RWPE2 (cell line): ENCODE measurements around the gene KRT80.

Experiments used
- ATAC-seq: fragments of 200-7000 bp; cut with Tn5 transposase; 3 replicates; pipeline ENCODE4 v1.9.1; 2021; ENCODE audit warnings: low read depth
- DNase-seq: peaks from one replicate; pipeline ENCODE4 v3.0.0-alpha.2; 2020; ENCODE audit warnings: low spot score
- H3K27ac ChIP-seq: fragments of 450-650 bp; 2 replicates; pipeline ENCODE4 v1.5.1; 2017; ENCODE audit warnings: mild to moderate bottlenecking; ENCODE audit not compliant: poor library complexity, severe bottlenecking
- H3K27me3 ChIP-seq: fragments of 250-450 bp; sonication (Bioruptor Pico); 2 replicates; pipeline ENCODE4 v1.5.1; 2021; ENCODE audit warnings: mild to moderate bottlenecking, moderate library complexity; ENCODE audit not compliant: insufficient read depth, poor library complexity, severe bottlenecking
- H3K36me3 ChIP-seq: fragments of 250-450 bp; sonication (Bioruptor Pico); 2 replicates; pipeline ENCODE4 v1.5.1; 2020; ENCODE audit warnings: low read depth, mild to moderate bottlenecking, moderate library complexity
- H3K4me1 ChIP-seq: fragments of 250-450 bp; sonication (Bioruptor Pico); 2 replicates; pipeline ENCODE4 v1.5.1; 2021; ENCODE audit warnings: mild to moderate bottlenecking, moderate library complexity; ENCODE audit not compliant: insufficient read depth, poor library complexity, severe bottlenecking
- H3K4me3 ChIP-seq: fragments of 250-450 bp; sonication (Bioruptor Pico); 2 replicates; pipeline ENCODE4 v1.5.1; 2021; ENCODE audit warnings: mild to moderate bottlenecking, moderate library complexity; ENCODE audit not compliant: severe bottlenecking
- H3K9me3 ChIP-seq: fragments of 250-450 bp; sonication (Bioruptor Pico); 2 replicates; pipeline ENCODE4 v1.5.1; 2021; ENCODE audit warnings: mild to moderate bottlenecking, moderate library complexity; ENCODE audit not compliant: severe bottlenecking
- CTCF ChIP-seq: fragments of 450-650 bp; IDR thresholded peaks from one replicate; pipeline ENCODE4 v1.5.1; 2017; ENCODE audit warnings: mild to moderate bottlenecking, moderate library complexity; ENCODE audit not compliant: poor library complexity, severe bottlenecking

KRT80 gene

GRCh38 chr12:52132754-52133161 lies 59.1 kb downstream of the KRT80 start:
- no peaks in the 10 kb centered on the region for H3K9me3 ChIP-seq
- ATAC-seq (peak; percentile 33; the same call in 1 of the 3 replicates), DNase-seq (no peak)
- H3K27me3 ChIP-seq: no peaks in the 10 kb centered on the region
- H3K36me3 ChIP-seq: no peaks in the 10 kb centered on the region
- no peak overlapping the region for H3K4me3 ChIP-seq
- no peak overlapping the region for H3K27ac ChIP-seq
- TF ChIP-seq CTCF: no peak
- no peaks in the 10 kb centered on the region for H3K4me1 ChIP-seq

GRCh38 chr12:52130711-52131110 lies 61.1 kb downstream of the KRT80 start:
- ATAC-seq (no peak), DNase-seq (no peak)
- no peak overlapping the region for H3K4me3 ChIP-seq
- no peaks in the 10 kb centered on the region for H3K4me1 ChIP-seq
- H3K27me3 ChIP-seq: no peaks in the 10 kb centered on the region
- H3K9me3 ChIP-seq: no peaks in the 10 kb centered on the region
- TF ChIP-seq CTCF: no peak
- no peaks in the 10 kb centered on the region for H3K36me3 ChIP-seq
- no peak overlapping the region for H3K27ac ChIP-seq

DNA sequence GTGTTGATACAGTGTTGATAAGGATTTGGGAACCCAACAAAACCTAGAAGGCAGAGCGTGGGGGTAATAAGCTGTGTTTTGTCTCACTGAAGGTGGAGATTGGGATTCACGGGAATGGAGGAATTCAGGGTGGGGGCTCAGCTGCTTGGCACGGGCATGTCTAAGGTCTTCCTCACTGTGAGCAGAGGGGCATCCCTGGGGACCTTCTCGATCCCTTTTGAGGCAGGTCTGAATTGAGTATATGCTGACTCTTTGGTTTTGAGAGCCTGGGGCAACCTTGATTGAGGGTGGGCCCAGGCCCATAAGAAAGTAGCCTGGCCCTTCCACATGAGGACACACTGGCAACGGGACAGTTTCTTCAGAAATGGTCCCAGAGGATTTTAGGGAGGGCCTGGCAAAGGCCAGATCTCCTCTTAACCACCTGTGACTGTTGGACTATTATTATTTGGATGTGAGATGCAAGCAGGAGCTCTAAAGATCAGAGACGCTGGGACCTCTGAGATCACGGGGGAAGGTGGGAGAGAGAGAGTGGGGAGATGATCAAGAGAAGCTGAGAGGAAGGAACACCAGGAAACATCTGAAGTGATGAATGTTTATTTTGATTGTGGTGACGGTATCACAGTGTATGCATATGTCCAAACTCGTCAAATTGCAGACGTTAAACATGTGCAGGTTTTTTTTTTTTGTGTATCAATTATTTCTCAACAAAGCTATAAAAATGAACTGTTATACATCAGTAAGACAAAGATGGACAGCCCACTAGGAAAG lies 63.9 kb downstream of the KRT80 start:
- no peak overlapping the region for H3K27ac ChIP-seq
- no peaks in the 10 kb centered on the region for H3K4me1 ChIP-seq

GRCh38 chr12:52126605-52127578 lies 64.9 kb downstream of the KRT80 start:
- Histone ChIP-seq H3K4me3 (no peak overlapping the region), H3K27ac (no peak overlapping the region)

More for the DNA sequence above, 63.9 kb downstream of the KRT80 start:
- no peak for ATAC-seq
- no peak for DNase-seq
- Histone ChIP-seq H3K27me3 (no peaks in the 10 kb centered on the region), H3K4me3 (no peak overlapping the region), H3K36me3 (no peaks in the 10 kb centered on the region), H3K9me3 (no peaks in the 10 kb centered on the region)
- TF ChIP-seq CTCF: no peak

More at GRCh38 chr12:52126605-52127578, 64.9 kb downstream of the KRT80 start:
- no peaks in the 10 kb centered on the region for H3K36me3 ChIP-seq
- H3K4me1 ChIP-seq: no peaks in the 10 kb centered on the region
- H3K9me3 ChIP-seq: no peaks in the 10 kb centered on the region
- TF ChIP-seq CTCF: no peak
- ATAC-seq: no peak
- DNase-seq: no peak
- H3K27me3 ChIP-seq: no peaks in the 10 kb centered on the region
